ACHN (cell line): Measurements from ENCODE around the gene KRT80.

Source experiments
- DNase-seq: peaks from one replicate; pipeline ENCODE4 v3.0.0-alpha.2; 2015
- in situ Hi-C: cut with HindIII; loops from 2 replicates; pipeline ENCODE4 v1.10.0; 2017; ENCODE audit warnings: low sequenced_read_pairs, low pct_ligation_motif_present, low pct_unique_long_range_greater_than_20kb

The KRT80 gene

GRCh38 chr12:52148464-52149181 is 43.2 kb downstream of the KRT80 start:
- in situ Hi-C loops, result no loop called here
- DNase-seq, result peak; percentile 93

GRCh38 chr12:52147964-52148463 is 43.8 kb downstream of the KRT80 start:
- in situ Hi-C loops, result no loop called here
- DNase-seq, result peak; percentile 48

- in situ Hi-C loops, result no loop called here
- DNase-seq, result peak; percentile 99
Observed at GRCh38 chr12:52147367-52147963, 44.3 kb downstream of the KRT80 start.

- in situ Hi-C loops, result no loop called here
- DNase-seq, result no peak
Observed at GRCh38 chr12:52146822-52147366, 44.9 kb downstream of the KRT80 start.

GRCh38 chr12:52146089-52146821 is 45.6 kb downstream of the KRT80 start:
- DNase-seq, result no peak
- in situ Hi-C loops, result no loop called here

- DNase-seq, result no peak
- in situ Hi-C loops, result no loop called here
Observed at GRCh38 chr12:52145228-52146088, 46.4 kb downstream of the KRT80 start.

GRCh38 chr12:52144512-52145227 is 47.1 kb downstream of the KRT80 start:
- in situ Hi-C loops, result no loop called here
- DNase-seq, result no peak

GRCh38 chr12:52142431-52142830 is 49.4 kb downstream of the KRT80 start:
- in situ Hi-C loops, result no loop called here
- no peak for DNase-seq

GRCh38 chr12:52141875-52142274 is 49.9 kb downstream of the KRT80 start:
- no peak for DNase-seq
- in situ Hi-C loops, result no loop called here

- no peak for DNase-seq
- in situ Hi-C loops, result no loop called here
Observed at GRCh38 chr12:52141306-52141705, 50.5 kb downstream of the KRT80 start.

- in situ Hi-C loops, result no loop called here
- peak; percentile 64 for DNase-seq
Observed at GRCh38 chr12:52139579-52140062, 52.2 kb downstream of the KRT80 start.

- in situ Hi-C loops, result no loop called here
- DNase-seq, result no peak
Observed at GRCh38 chr12:52139147-52139546, 52.7 kb downstream of the KRT80 start.

- DNase-seq, result no peak
- in situ Hi-C loops, result no loop called here
Observed at GRCh38 chr12:52137746-52138145, 54.1 kb downstream of the KRT80 start.

GRCh38 chr12:52132754-52133161 is 59.1 kb downstream of the KRT80 start:
- DNase-seq, result no peak
- in situ Hi-C loops, result no loop called here

- no peak for DNase-seq
- in situ Hi-C loops, result no loop called here
Observed at GRCh38 chr12:52130711-52131110, 61.1 kb downstream of the KRT80 start.

- DNase-seq, result no peak
- in situ Hi-C loops, result no loop called here
Observed at GRCh38 chr12:52127683-52128450, 63.9 kb downstream of the KRT80 start.
